HG03060 (cell line): ENCODE data around the gene GLRA3.
"Not testable (repeated sequence)": the region's sequence is repeated elsewhere in the genome, so short reads cannot be mapped to it uniquely, and the experiment has no call there.

Experiments
- ATAC-seq: cut with Tn5 transposase; IDR thresholded peaks from one replicate; pipeline ENCODE4 v1.9.1; 2021; ENCODE audit warnings: low read depth, moderate number of reproducible peaks; ENCODE audit not compliant: unreplicated experiment

The GLRA3 gene

GRCh38 chr4:174669270-174669669 lies 159.8 kb downstream of the GLRA3 start:
- no peak for ATAC-seq

GRCh38 chr4:174665799-174666198 lies 163.2 kb downstream of the GLRA3 start:
- no peak for ATAC-seq

GRCh38 chr4:174663216-174663615 lies 165.8 kb downstream of the GLRA3 start:
- ATAC-seq, result no peak

- ATAC-seq, result no peak
These were observed 170.8 kb downstream of the GLRA3 start for GRCh38 chr4:174658246-174658645.

- ATAC-seq, result no peak
These were observed 171.6 kb downstream of the GLRA3 start for GRCh38 chr4:174657472-174657871.

GRCh38 chr4:174654634-174655033 lies 174.4 kb downstream of the GLRA3 start:
- no peak for ATAC-seq

GRCh38 chr4:174650711-174651355 lies 178.2 kb downstream of the GLRA3 start:
- no peak for ATAC-seq

- ATAC-seq, result no peak
These were observed 180.2 kb downstream of the GLRA3 start for GRCh38 chr4:174648812-174649211.

GRCh38 chr4:174646326-174646725 lies 182.7 kb downstream of the GLRA3 start:
- no peak for ATAC-seq

GRCh38 chr4:174640146-174640545 lies 188.9 kb downstream of the GLRA3 start:
- no peak for ATAC-seq

GRCh38 chr4:174635732-174636131 lies 193.3 kb downstream of the GLRA3 start:
- ATAC-seq, result no peak

- no peak for ATAC-seq
These were observed 195.6 kb downstream of the GLRA3 start for GRCh38 chr4:174633399-174633798.

GRCh38 chr4:174631901-174632758 lies 196.9 kb downstream of the GLRA3 start:
- no peak for ATAC-seq

- ATAC-seq, result not testable (repeated sequence)
These were observed 199.1 kb downstream of the GLRA3 start for GRCh38 chr4:174629907-174630450.

GRCh38 chr4:174629265-174629664 lies 199.8 kb downstream of the GLRA3 start:
- no peak for ATAC-seq

- no peak for ATAC-seq
These were observed 200.9 kb downstream of the GLRA3 start for GRCh38 chr4:174628191-174628590.

GRCh38 chr4:174627473-174627872 lies 201.6 kb downstream of the GLRA3 start:
- ATAC-seq, result no peak

- ATAC-seq, result no peak
These were observed 202.6 kb downstream of the GLRA3 start for GRCh38 chr4:174626342-174627008.

GRCh38 chr4:174616661-174617060 lies 212.4 kb downstream of the GLRA3 start:
- no peak for ATAC-seq

GRCh38 chr4:174613979-174614378 lies 215.1 kb downstream of the GLRA3 start:
- no peak for ATAC-seq

GRCh38 chr4:174611792-174612191 lies 217.3 kb downstream of the GLRA3 start:
- no peak for ATAC-seq
